Activated naive CD8-positive, alpha-beta T cell treated with anti-CD3 and anti-CD28 coated beads for 36 hours (primary cell): Measurements from ENCODE around the gene CYP4B1. TPM values are rescaled to one million over a fixed set of nuclear protein-coding genes. Genes with fewer than 3 reads are reported as not detected.
"Not testable (repeated sequence)": the region's sequence is repeated elsewhere in the genome, so short reads cannot be mapped to it uniquely, and the experiment has no call there.

Experiments used
- DNase-seq: peaks from one replicate; pipeline ENCODE4 v3.0.0; 2021
- H3K27ac Mint-ChIP-seq: one replicate; pipeline ENCODE4 v1.8.0; 2022; ENCODE audit warnings: mild to moderate bottlenecking, moderate library complexity, mixed read lengths
- H3K27me3 Mint-ChIP-seq: one replicate; pipeline ENCODE4 v1.8.0; 2022; ENCODE audit warnings: mild to moderate bottlenecking, mixed read lengths
- H3K36me3 Mint-ChIP-seq: one replicate; pipeline ENCODE4 v1.8.0; 2021; ENCODE audit warnings: mild to moderate bottlenecking, mixed read lengths
- H3K4me1 Mint-ChIP-seq: one replicate; pipeline ENCODE4 v1.8.0; 2021; ENCODE audit warnings: mixed read lengths
- H3K4me3 Mint-ChIP-seq: one replicate; pipeline ENCODE4 v1.8.0; 2022; ENCODE audit warnings: mild to moderate bottlenecking, moderate library complexity, mixed read lengths
- H3K9me3 Mint-ChIP-seq: one replicate; pipeline ENCODE4 v1.8.0; 2022; ENCODE audit warnings: mixed read lengths
- total RNA-seq, 2 experiments: library from RNA; stranded (reverse); gene quantifications; one replicate each; pipeline ENCODE4 v1.2.3, GENCODE V29; 2021

CYP4B1 gene
- total RNA-seq = not detected

- peaks cover 2% of the 10 kb centered on the region for H3K9me3 Mint-ChIP-seq
- no peak for DNase-seq
- H3K36me3 Mint-ChIP-seq = no peaks in the 10 kb centered on the region
- no peak within 1 kb of the TSS for H3K4me3 Mint-ChIP-seq
- H3K4me1 Mint-ChIP-seq = no peaks in the 10 kb centered on the region
- no peak within 1 kb of the TSS for H3K27ac Mint-ChIP-seq
- H3K27me3 Mint-ChIP-seq = peaks cover 26% of the 10 kb centered on the region
Measured at GRCh38 chr1:46798810-46799209, at the start of gene CYP4B1. Gene CYP4B1, plus strand, starts transcription at chr1:46799046. Its CDS starts 36 bp downstream, at chr1:46799082.

- Mint-ChIP-seq H3K4me1 (no peaks in the 10 kb centered on the region), H3K27ac (no peak overlapping the region), H3K4me3 (no peak overlapping the region), H3K36me3 (no peaks in the 10 kb centered on the region), H3K27me3 (peaks cover 54% of the 10 kb centered on the region), H3K9me3 (no peaks in the 10 kb centered on the region)
- DNase-seq = no peak
Measured at GRCh38 chr1:46749404-46749803, 49.4 kb upstream of the CYP4B1 start.

- H3K27me3 Mint-ChIP-seq = peaks cover 50% of the 10 kb centered on the region
- H3K36me3 Mint-ChIP-seq = no peaks in the 10 kb centered on the region
- no peak for DNase-seq
- no peaks in the 10 kb centered on the region for H3K4me1 Mint-ChIP-seq
- H3K4me3 Mint-ChIP-seq = no peak overlapping the region
- H3K27ac Mint-ChIP-seq = no peak overlapping the region
- no peaks in the 10 kb centered on the region for H3K9me3 Mint-ChIP-seq
Measured at GRCh38 chr1:46749921-46750404, 48.9 kb upstream of the CYP4B1 start.

DNA sequence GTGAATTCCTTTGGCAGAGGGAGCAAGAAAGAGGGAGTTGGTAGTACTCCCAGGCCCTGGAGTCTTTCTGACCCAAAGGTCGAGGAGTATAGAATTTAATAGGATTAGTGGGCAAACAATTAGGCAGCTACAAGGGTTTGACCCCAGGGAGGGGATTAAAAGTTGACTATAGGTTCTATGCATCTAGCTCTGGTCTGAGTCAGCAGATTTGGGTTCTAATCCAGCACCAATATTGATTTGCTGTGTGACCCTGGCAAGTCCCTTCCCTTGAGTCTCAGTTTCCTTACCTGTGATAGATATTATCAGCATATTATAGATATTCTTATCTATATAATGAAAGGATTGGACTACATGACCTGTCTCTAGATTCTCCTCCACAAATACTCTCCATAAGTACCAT is 44.9 kb upstream of the CYP4B1 start:
- no peak for DNase-seq
- H3K27ac Mint-ChIP-seq = no peak overlapping the region
- H3K9me3 Mint-ChIP-seq = no peaks in the 10 kb centered on the region
- peaks cover 40% of the 10 kb centered on the region for H3K27me3 Mint-ChIP-seq
- H3K4me3 Mint-ChIP-seq = no peak overlapping the region
- H3K36me3 Mint-ChIP-seq = no peaks in the 10 kb centered on the region
- no peaks in the 10 kb centered on the region for H3K4me1 Mint-ChIP-seq

DNA sequence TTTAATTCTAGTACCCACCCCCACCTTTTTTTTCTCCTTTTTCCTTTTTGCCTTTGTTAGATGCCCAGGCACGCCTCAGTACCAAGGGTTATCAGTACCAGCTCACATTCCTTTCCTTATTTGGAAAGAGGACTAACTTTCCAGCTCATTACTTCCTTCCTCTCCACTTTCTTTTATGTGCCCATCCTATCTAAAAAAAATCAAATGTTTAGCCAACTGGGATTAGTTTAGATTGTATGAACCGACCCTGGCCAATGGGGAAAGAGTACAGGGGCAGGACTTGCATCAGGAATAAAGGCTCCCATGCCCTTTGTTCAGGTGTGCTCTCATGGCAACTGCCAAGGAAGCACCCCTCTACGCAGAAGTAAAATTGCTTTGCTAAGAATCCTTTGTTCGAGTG is 44.1 kb upstream of the CYP4B1 start:
- not testable (repeated sequence) for H3K36me3 Mint-ChIP-seq, H3K4me1 Mint-ChIP-seq, H3K4me3 Mint-ChIP-seq, H3K9me3 Mint-ChIP-seq, DNase-seq, H3K27ac Mint-ChIP-seq
- H3K27me3 Mint-ChIP-seq = peaks cover 38% of the 10 kb centered on the region

- peaks cover 37% of the 10 kb centered on the region for H3K27me3 Mint-ChIP-seq
- no peaks in the 10 kb centered on the region for H3K4me1 Mint-ChIP-seq
- H3K27ac Mint-ChIP-seq = no peak overlapping the region
- no peak overlapping the region for H3K4me3 Mint-ChIP-seq
- DNase-seq = no peak
- H3K9me3 Mint-ChIP-seq = no peaks in the 10 kb centered on the region
- no peaks in the 10 kb centered on the region for H3K36me3 Mint-ChIP-seq
Measured at GRCh38 chr1:46755121-46755520, 43.7 kb upstream of the CYP4B1 start.

- Mint-ChIP-seq H3K36me3 (no peaks in the 10 kb centered on the region), H3K27ac (no peak overlapping the region), H3K9me3 (no peaks in the 10 kb centered on the region), H3K4me3 (no peak overlapping the region), H3K4me1 (no peaks in the 10 kb centered on the region), H3K27me3 (peaks cover 32% of the 10 kb centered on the region)
- DNase-seq = no peak
Measured at GRCh38 chr1:46757247-46757955, 41.4 kb upstream of the CYP4B1 start.

DNA sequence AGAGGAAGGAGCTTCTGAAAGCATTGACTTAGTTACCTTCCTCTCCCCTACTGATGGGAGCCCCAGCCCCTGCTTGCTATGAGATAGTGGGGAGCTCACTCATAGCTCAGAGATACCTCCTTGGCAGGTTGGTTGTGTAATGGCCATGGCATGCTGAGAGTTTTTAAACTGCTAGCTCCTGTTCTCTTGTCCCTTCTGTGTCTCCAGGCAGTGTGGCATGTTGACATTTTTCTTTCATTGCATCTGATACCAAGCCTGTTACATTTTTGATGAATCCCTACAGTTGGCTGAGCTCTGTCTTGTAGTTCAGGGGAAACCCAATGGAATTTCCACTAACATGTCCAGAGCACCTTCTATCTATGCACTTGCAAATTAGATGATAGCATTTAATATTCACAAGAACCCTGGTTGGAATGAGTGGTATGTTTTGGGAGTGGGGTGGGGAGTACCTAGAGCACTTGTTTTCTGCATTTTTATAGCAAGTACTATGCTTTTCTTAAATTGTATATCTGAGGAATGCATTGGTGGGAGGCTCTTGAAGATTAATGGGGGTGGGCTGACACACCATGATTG is 40.8 kb upstream of the CYP4B1 start:
- H3K36me3 Mint-ChIP-seq = no peaks in the 10 kb centered on the region

GRCh38 chr1:46760558-46761166 is 38.2 kb upstream of the CYP4B1 start:
- Mint-ChIP-seq H3K4me3 (no peak overlapping the region), H3K36me3 (no peaks in the 10 kb centered on the region)

More for the DNA sequence above, 40.8 kb upstream of the CYP4B1 start:
- H3K27me3 Mint-ChIP-seq = peaks cover 33% of the 10 kb centered on the region
- no peak overlapping the region for H3K4me3 Mint-ChIP-seq
- no peaks in the 10 kb centered on the region for H3K9me3 Mint-ChIP-seq
- DNase-seq = no peak
- no peaks in the 10 kb centered on the region for H3K4me1 Mint-ChIP-seq
- no peak overlapping the region for H3K27ac Mint-ChIP-seq

DNA sequence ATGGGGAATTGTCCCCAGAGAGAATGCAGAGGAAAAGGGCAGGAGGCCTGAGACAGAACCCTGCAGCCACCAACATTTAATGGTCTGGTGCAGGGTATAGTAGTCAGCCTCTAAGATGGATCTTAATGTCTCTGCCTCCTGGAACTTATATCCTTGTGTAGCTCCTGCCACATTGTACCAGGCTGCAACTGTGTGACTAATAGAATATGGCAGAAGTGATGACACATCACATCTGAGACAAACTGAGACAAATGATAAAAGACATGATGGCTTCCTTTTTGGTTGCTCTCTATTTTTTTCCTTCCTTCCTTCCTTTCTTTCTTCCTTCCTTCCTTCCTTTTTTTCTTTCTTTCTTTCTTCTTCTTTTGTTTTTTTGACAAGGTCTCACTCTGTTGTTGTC is 37.1 kb upstream of the CYP4B1 start:
- no peak for DNase-seq
- H3K27me3 Mint-ChIP-seq = peaks cover 57% of the 10 kb centered on the region
- H3K27ac Mint-ChIP-seq = no peak overlapping the region
- H3K4me1 Mint-ChIP-seq = no peaks in the 10 kb centered on the region
- H3K4me3 Mint-ChIP-seq = no peak overlapping the region
- H3K9me3 Mint-ChIP-seq = no peaks in the 10 kb centered on the region
- H3K36me3 Mint-ChIP-seq = no peaks in the 10 kb centered on the region

More at GRCh38 chr1:46760558-46761166, 38.2 kb upstream of the CYP4B1 start:
- H3K9me3 Mint-ChIP-seq = no peaks in the 10 kb centered on the region
- H3K27ac Mint-ChIP-seq = no peak overlapping the region
- H3K27me3 Mint-ChIP-seq = peaks cover 49% of the 10 kb centered on the region
- DNase-seq = no peak
- no peaks in the 10 kb centered on the region for H3K4me1 Mint-ChIP-seq

GRCh38 chr1:46764402-46764801 is 34.4 kb upstream of the CYP4B1 start:
- peaks cover 69% of the 10 kb centered on the region for H3K27me3 Mint-ChIP-seq
- DNase-seq = no peak
- H3K36me3 Mint-ChIP-seq = no peaks in the 10 kb centered on the region
- no peaks in the 10 kb centered on the region for H3K4me1 Mint-ChIP-seq
- no peak overlapping the region for H3K27ac Mint-ChIP-seq
- H3K4me3 Mint-ChIP-seq = no peak overlapping the region
- H3K9me3 Mint-ChIP-seq = peaks cover 7% of the 10 kb centered on the region

GRCh38 chr1:46767649-46768282 is 31.1 kb upstream of the CYP4B1 start:
- H3K27ac Mint-ChIP-seq = no peak overlapping the region
- H3K27me3 Mint-ChIP-seq = peaks cover 56% of the 10 kb centered on the region
- H3K4me1 Mint-ChIP-seq = no peaks in the 10 kb centered on the region
- H3K9me3 Mint-ChIP-seq = peaks cover 26% of the 10 kb centered on the region
- H3K36me3 Mint-ChIP-seq = no peaks in the 10 kb centered on the region
- DNase-seq = no peak
- H3K4me3 Mint-ChIP-seq = no peak overlapping the region

GRCh38 chr1:46768445-46768844 is 30.4 kb upstream of the CYP4B1 start:
- Mint-ChIP-seq H3K36me3 (no peaks in the 10 kb centered on the region), H3K4me3 (no peak overlapping the region)

GRCh38 chr1:46769028-46769740 is 29.7 kb upstream of the CYP4B1 start:
- Mint-ChIP-seq H3K4me1 (no peaks in the 10 kb centered on the region), H3K36me3 (no peaks in the 10 kb centered on the region), H3K27me3 (peaks cover 43% of the 10 kb centered on the region), H3K27ac (no peak overlapping the region), H3K4me3 (no peak overlapping the region), H3K9me3 (peaks cover 28% of the 10 kb centered on the region)
- no peak for DNase-seq

More at GRCh38 chr1:46768445-46768844, 30.4 kb upstream of the CYP4B1 start:
- no peaks in the 10 kb centered on the region for H3K4me1 Mint-ChIP-seq
- DNase-seq = no peak
- H3K27me3 Mint-ChIP-seq = peaks cover 49% of the 10 kb centered on the region
- no peak overlapping the region for H3K27ac Mint-ChIP-seq
- peaks cover 26% of the 10 kb centered on the region for H3K9me3 Mint-ChIP-seq

DNA sequence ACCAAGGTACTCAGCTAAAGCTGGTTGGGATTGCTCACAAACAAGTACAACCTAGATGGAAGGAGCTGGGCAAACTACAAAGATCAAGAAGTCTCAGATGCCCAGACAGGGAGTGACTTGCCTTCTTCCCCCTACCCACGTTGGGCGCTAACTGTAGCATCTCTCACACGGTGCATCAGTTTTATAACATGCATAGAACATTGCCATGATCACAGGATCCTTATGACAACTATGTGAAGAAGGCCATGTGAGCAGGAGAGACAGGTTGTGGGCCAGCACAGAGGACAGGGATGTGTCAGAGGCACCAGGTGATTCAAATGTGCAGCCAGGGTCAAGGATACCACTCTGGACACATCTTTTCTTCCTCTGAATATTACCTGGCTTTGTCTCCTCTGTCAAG is 28.3 kb upstream of the CYP4B1 start:
- Mint-ChIP-seq H3K4me3 (no peak overlapping the region), H3K9me3 (peaks cover 32% of the 10 kb centered on the region), H3K27me3 (peaks cover 34% of the 10 kb centered on the region), H3K4me1 (no peaks in the 10 kb centered on the region), H3K36me3 (no peaks in the 10 kb centered on the region), H3K27ac (no peak overlapping the region)
- no peak for DNase-seq
